Panc1 (cell line): Measurements from ENCODE around the gene RALGAPA1. TPM values are rescaled to one million over a fixed set of nuclear protein-coding genes. Genes with fewer than 3 reads are reported as not detected.
"Not testable (repeated sequence)": the region's sequence is repeated elsewhere in the genome, so short reads cannot be mapped to it uniquely, and the experiment has no call there.

Experiments
- ATAC-seq: fragments of 200-7000 bp; cut with Tn5 transposase; 2 replicates; pipeline ENCODE4 v1.9.1; 2020; ENCODE audit warnings: mild to moderate bottlenecking, moderate library complexity
- BruUV-seq: library from RNA; stranded (reverse); fragments of 400-500 nt; replicated peaks from 2 replicates; lab custom pipeline; 2021; lab: Mats Ljungman, UMichigan
- CTCF ChIA-PET: fragments of 300-600 bp; sonication (Branson Sonifier 250); formaldehyde crosslinking; loops from one replicate; lab custom pipeline; 2022; ENCODE audit warnings: antibody characterized with exemption; lab: Charles Lee
- POLR2A ChIA-PET: fragments of 300-600 bp; sonication (Branson Sonifier 250); formaldehyde crosslinking; loops from one replicate; lab custom pipeline; 2022; ENCODE audit warnings: antibody characterized with exemption; lab: Charles Lee
- DNase-seq: peaks from one replicate; pipeline ENCODE4 v3.0.0-alpha.2; 2010; ENCODE audit warnings: low read depth, low spot score
- H3K27ac ChIP-seq: 2 replicates; pipeline ENCODE4 v1.5.1; 2011; ENCODE audit warnings: mild to moderate bottlenecking, low read length, inconsistent platforms
- H3K27me3 ChIP-seq: fragments of 200-500 bp; sonication (Bioruptor generic); 2 replicates; pipeline ENCODE4 v1.6.0; 2014; ENCODE audit warnings: low read length, inconsistent platforms; ENCODE audit not compliant: control insufficient read depth, insufficient read depth
- H3K36me3 ChIP-seq: fragments of 200-500 bp; sonication (Bioruptor generic); 2 replicates; pipeline ENCODE4 v1.5.1; 2014; ENCODE audit warnings: inconsistent platforms, mild to moderate bottlenecking, low read length, moderate library complexity; ENCODE audit not compliant: control insufficient read depth, insufficient read depth
- H3K4me1 ChIP-seq: 2 replicates; pipeline ENCODE4 v1.5.1; 2011; ENCODE audit warnings: inconsistent platforms, mild to moderate bottlenecking, low read length, moderate library complexity; ENCODE audit not compliant: control insufficient read depth, insufficient read depth
- H3K4me3 ChIP-seq, 2 experiments: 2 replicates each; pipeline ENCODE4 v1.5.1; 2011 to 2012; ENCODE audit warnings: low read depth in 2 of 2, low read length in 2 of 2, mild to moderate bottlenecking in 2 of 2, inconsistent platforms in 1 of 2, moderate library complexity in 1 of 2
- H3K9me3 ChIP-seq: fragments of 200-500 bp; sonication (Bioruptor generic); 2 replicates; pipeline ENCODE4 v1.5.1; 2014; ENCODE audit warnings: low read depth, mild to moderate bottlenecking, inconsistent platforms, low read length, moderate library complexity; ENCODE audit not compliant: control insufficient read depth, insufficient read depth
- POLR2AphosphoS5 ChIP-seq: IDR thresholded peaks from 2 replicates; pipeline ENCODE4 v1.6.1; 2012; ENCODE audit warnings: mild to moderate bottlenecking, low read depth, low read length, moderate library complexity
- SIN3A ChIP-seq: IDR thresholded peaks from 2 replicates; pipeline ENCODE4 v1.6.1; 2012; ENCODE audit warnings: low read depth, mild to moderate bottlenecking, low read length, moderate library complexity, borderline replicate concordance; ENCODE audit not compliant: insufficient read depth
- TCF7L2 ChIP-seq: IDR thresholded peaks from 2 replicates; pipeline ENCODE4 v1.6.1; 2011; ENCODE audit warnings: mild to moderate bottlenecking, low read depth, low read length, inconsistent platforms
- in situ Hi-C: cut with HindIII; loops from 2 replicates; pipeline ENCODE4 v1.10.0; 2016; ENCODE audit warnings: low sequenced_read_pairs, low pct_unique_long_range_greater_than_20kb
- intact Hi-C: fragments of 100-400 bp; cut with micrococcal nuclease; formaldehyde crosslinking; loops from one replicate; pipeline ENCODE4 v1.10.0; 2022; ENCODE audit not compliant: unreplicated experiment
- total RNA-seq: library from RNA; stranded (reverse); gene quantifications from one replicate; pipeline ENCODE4 v1.2.1, GENCODE V29; 2021; ENCODE audit not compliant: unreplicated experiment
- TF ChIP-seq, protein P1 (sequence below): fragments of 450-650 bp; IDR thresholded peaks from 2 replicates; pipeline ENCODE4 v1.5.1; 2017; ENCODE audit warnings: mild to moderate bottlenecking
- TF ChIP-seq, protein P2 (sequence below), 2 experiments: IDR thresholded peaks; 2 replicates each; pipeline ENCODE4 v1.6.1; 2011 to 2012; ENCODE audit warnings: low read depth in 2 of 2, control low read depth in 1 of 2, low read length in 1 of 2, mild to moderate bottlenecking in 1 of 2, moderate library complexity in 1 of 2; ENCODE audit not compliant: insufficient read depth in 1 of 2

The RALGAPA1 gene
- total RNA-seq, 1 experiment from 2014 or later, result 31.5 TPM

- ATAC-seq, CTCF ChIA-PET, intact Hi-C loops, H3K4me1 ChIP-seq, H3K27ac ChIP-seq, in situ Hi-C loops, H3K4me3 ChIP-seq, H3K9me3 ChIP-seq, H3K27me3 ChIP-seq, DNase-seq, H3K36me3 ChIP-seq, BruUV-seq, POLR2A ChIA-PET: not testable (repeated sequence)
Observed at GRCh38 chr14:35621996-35622395, 187.1 kb downstream of the RALGAPA1 start.

GRCh38 chr14:35619998-35620397 is 189.1 kb downstream of the RALGAPA1 start:
- in situ Hi-C loops, H3K4me3 ChIP-seq, H3K27me3 ChIP-seq, POLR2A ChIA-PET, CTCF ChIA-PET, DNase-seq, H3K36me3 ChIP-seq, H3K9me3 ChIP-seq, intact Hi-C loops, H3K27ac ChIP-seq, H3K4me1 ChIP-seq, ATAC-seq, BruUV-seq: not testable (repeated sequence)

GRCh38 chr14:35619461-35619860 is 189.6 kb downstream of the RALGAPA1 start:
- H3K36me3 ChIP-seq, BruUV-seq, POLR2A ChIA-PET, H3K9me3 ChIP-seq, intact Hi-C loops, CTCF ChIA-PET, ATAC-seq, DNase-seq, H3K4me1 ChIP-seq, H3K27ac ChIP-seq, in situ Hi-C loops, H3K27me3 ChIP-seq, H3K4me3 ChIP-seq: not testable (repeated sequence)

- CTCF ChIA-PET, result no interaction called here
- H3K27ac ChIP-seq, result no peak overlapping the region
- H3K27me3 ChIP-seq, result no peaks in the 10 kb centered on the region
- TF ChIP-seq, protein P1, sequence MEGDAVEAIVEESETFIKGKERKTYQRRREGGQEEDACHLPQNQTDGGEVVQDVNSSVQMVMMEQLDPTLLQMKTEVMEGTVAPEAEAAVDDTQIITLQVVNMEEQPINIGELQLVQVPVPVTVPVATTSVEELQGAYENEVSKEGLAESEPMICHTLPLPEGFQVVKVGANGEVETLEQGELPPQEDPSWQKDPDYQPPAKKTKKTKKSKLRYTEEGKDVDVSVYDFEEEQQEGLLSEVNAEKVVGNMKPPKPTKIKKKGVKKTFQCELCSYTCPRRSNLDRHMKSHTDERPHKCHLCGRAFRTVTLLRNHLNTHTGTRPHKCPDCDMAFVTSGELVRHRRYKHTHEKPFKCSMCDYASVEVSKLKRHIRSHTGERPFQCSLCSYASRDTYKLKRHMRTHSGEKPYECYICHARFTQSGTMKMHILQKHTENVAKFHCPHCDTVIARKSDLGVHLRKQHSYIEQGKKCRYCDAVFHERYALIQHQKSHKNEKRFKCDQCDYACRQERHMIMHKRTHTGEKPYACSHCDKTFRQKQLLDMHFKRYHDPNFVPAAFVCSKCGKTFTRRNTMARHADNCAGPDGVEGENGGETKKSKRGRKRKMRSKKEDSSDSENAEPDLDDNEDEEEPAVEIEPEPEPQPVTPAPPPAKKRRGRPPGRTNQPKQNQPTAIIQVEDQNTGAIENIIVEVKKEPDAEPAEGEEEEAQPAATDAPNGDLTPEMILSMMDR, result no peak
- TF ChIP-seq, protein P2, sequence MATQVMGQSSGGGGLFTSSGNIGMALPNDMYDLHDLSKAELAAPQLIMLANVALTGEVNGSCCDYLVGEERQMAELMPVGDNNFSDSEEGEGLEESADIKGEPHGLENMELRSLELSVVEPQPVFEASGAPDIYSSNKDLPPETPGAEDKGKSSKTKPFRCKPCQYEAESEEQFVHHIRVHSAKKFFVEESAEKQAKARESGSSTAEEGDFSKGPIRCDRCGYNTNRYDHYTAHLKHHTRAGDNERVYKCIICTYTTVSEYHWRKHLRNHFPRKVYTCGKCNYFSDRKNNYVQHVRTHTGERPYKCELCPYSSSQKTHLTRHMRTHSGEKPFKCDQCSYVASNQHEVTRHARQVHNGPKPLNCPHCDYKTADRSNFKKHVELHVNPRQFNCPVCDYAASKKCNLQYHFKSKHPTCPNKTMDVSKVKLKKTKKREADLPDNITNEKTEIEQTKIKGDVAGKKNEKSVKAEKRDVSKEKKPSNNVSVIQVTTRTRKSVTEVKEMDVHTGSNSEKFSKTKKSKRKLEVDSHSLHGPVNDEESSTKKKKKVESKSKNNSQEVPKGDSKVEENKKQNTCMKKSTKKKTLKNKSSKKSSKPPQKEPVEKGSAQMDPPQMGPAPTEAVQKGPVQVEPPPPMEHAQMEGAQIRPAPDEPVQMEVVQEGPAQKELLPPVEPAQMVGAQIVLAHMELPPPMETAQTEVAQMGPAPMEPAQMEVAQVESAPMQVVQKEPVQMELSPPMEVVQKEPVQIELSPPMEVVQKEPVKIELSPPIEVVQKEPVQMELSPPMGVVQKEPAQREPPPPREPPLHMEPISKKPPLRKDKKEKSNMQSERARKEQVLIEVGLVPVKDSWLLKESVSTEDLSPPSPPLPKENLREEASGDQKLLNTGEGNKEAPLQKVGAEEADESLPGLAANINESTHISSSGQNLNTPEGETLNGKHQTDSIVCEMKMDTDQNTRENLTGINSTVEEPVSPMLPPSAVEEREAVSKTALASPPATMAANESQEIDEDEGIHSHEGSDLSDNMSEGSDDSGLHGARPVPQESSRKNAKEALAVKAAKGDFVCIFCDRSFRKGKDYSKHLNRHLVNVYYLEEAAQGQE (IDR thresholded peaks at IDR 0.05; ENCODE audit: insufficient read depth in 1 of 2, low read depth in 2 of 2, low read length in 1 of 2), result no peak
- TF ChIP-seq POLR2AphosphoS5 (no peak), SIN3A (no peak), TCF7L2 (no peak)
- no peaks in the 10 kb centered on the region for H3K4me1 ChIP-seq
- no peaks in the 10 kb centered on the region for H3K36me3 ChIP-seq
- in situ Hi-C loops, result no loop called here
- POLR2A ChIA-PET, result interaction anchor here (0.6 kb wide), 2 partner anchors 60 to 187 kb away, joined by 3 read pairs; no protein-coding TSS in a partner anchor
- BruUV-seq, result no TSS peak
- H3K9me3 ChIP-seq, result no peaks in the 10 kb centered on the region
- DNase-seq (no peak), ATAC-seq (no peak)
- intact Hi-C loops, result no loop called here
- H3K4me3 ChIP-seq, result no peak overlapping the region
Observed at GRCh38 chr14:35617500-35617899, 191.6 kb downstream of the RALGAPA1 start.
